ENCODE results near the gene ADRA2A. TPM values are rescaled to one million over a fixed set of nuclear protein-coding genes. Genes with fewer than 3 reads are reported as not detected.

ADRA2A gene
- total and polyA plus RNA-seq, 2 donors, result 0.09 to 0.80 TPM

- H3K27ac ChIP-seq (ENCODE audit: low read depth in 1 of 2, low read length in 1 of 2), result no peak overlapping the region
- peaks cover 3 to 9% of the 10 kb centered on the region in 2 donors for H3K4me1 ChIP-seq (ENCODE audit: control insufficient read depth in 2 of 2, insufficient read depth in 2 of 2, low read length in 2 of 2)
- 93% methylated on average over 2 of the region's 2 CpGs for WGBS
- peaks cover 3 to 4% of the 10 kb centered on the region in 2 donors for H3K9me3 ChIP-seq (ENCODE audit: control insufficient read depth in 2 of 2, insufficient read depth in 1 of 2, low read length in 1 of 2)
- DNase-seq (ENCODE audit: low read depth in 6 of 9, low spot score in 9 of 9), result no peak
- H3K36me3 ChIP-seq (ENCODE audit: control insufficient read depth in 2 of 2, insufficient read depth in 2 of 2, low read length in 1 of 2), result no peaks in the 10 kb centered on the region
- peaks cover 51 to 74% of the 10 kb centered on the region in 2 donors for H3K27me3 ChIP-seq (ENCODE audit: control insufficient read depth in 2 of 2, insufficient read depth in 1 of 2, low read length in 1 of 2)
- H3K4me3 ChIP-seq (ENCODE audit: low read length in 2 of 2), result no peak overlapping the region
Measured at GRCh38 chr10:111080224-111080623, 3.4 kb downstream of the ADRA2A start.

- no peak for DNase-seq (ENCODE audit: low read depth in 6 of 9, low spot score in 9 of 9)
- Histone ChIP-seq H3K27ac (ENCODE audit: low read depth in 1 of 2, low read length in 1 of 2) (no peak overlapping the region), H3K27me3 (ENCODE audit: control insufficient read depth in 2 of 2, insufficient read depth in 1 of 2, low read length in 1 of 2) (peaks cover 40 to 61% of the 10 kb centered on the region in 2 donors), H3K4me1 (ENCODE audit: control insufficient read depth in 2 of 2, insufficient read depth in 2 of 2, low read length in 2 of 2) (peaks cover 3% of the 10 kb centered on the region in 2 donors), H3K36me3 (ENCODE audit: control insufficient read depth in 2 of 2, insufficient read depth in 2 of 2, low read length in 1 of 2) (no peaks in the 10 kb centered on the region), H3K9me3 (ENCODE audit: control insufficient read depth in 2 of 2, insufficient read depth in 1 of 2, low read length in 1 of 2) (peaks cover 3 to 13% of the 10 kb centered on the region in 2 donors), H3K4me3 (ENCODE audit: low read length in 2 of 2) (no peak overlapping the region)
- 96% methylated on average over 6 of the region's 6 CpGs for WGBS
Measured at GRCh38 chr10:111081595-111081994, 4.8 kb downstream of the ADRA2A start.

GRCh38 chr10:111082102-111082975 is 5.5 kb downstream of the ADRA2A start:
- Histone ChIP-seq H3K36me3 (ENCODE audit: control insufficient read depth in 2 of 2, insufficient read depth in 2 of 2, low read length in 1 of 2) (no peaks in the 10 kb centered on the region), H3K27me3 (ENCODE audit: control insufficient read depth in 2 of 2, insufficient read depth in 1 of 2, low read length in 1 of 2) (peaks cover 32 to 53% of the 10 kb centered on the region in 2 donors), H3K9me3 (ENCODE audit: control insufficient read depth in 2 of 2, insufficient read depth in 1 of 2, low read length in 1 of 2) (peaks cover 3 to 13% of the 10 kb centered on the region in 2 donors), H3K4me1 (ENCODE audit: control insufficient read depth in 2 of 2, insufficient read depth in 2 of 2, low read length in 2 of 2) (no peaks in the 10 kb centered on the region), H3K27ac (ENCODE audit: low read depth in 1 of 2, low read length in 1 of 2) (no peak overlapping the region), H3K4me3 (ENCODE audit: low read length in 2 of 2) (no peak overlapping the region)
- 81% methylated on average over 12 of the region's 12 CpGs for WGBS
- no peak for DNase-seq (ENCODE audit: low read depth in 6 of 9, low spot score in 9 of 9)

DNA sequence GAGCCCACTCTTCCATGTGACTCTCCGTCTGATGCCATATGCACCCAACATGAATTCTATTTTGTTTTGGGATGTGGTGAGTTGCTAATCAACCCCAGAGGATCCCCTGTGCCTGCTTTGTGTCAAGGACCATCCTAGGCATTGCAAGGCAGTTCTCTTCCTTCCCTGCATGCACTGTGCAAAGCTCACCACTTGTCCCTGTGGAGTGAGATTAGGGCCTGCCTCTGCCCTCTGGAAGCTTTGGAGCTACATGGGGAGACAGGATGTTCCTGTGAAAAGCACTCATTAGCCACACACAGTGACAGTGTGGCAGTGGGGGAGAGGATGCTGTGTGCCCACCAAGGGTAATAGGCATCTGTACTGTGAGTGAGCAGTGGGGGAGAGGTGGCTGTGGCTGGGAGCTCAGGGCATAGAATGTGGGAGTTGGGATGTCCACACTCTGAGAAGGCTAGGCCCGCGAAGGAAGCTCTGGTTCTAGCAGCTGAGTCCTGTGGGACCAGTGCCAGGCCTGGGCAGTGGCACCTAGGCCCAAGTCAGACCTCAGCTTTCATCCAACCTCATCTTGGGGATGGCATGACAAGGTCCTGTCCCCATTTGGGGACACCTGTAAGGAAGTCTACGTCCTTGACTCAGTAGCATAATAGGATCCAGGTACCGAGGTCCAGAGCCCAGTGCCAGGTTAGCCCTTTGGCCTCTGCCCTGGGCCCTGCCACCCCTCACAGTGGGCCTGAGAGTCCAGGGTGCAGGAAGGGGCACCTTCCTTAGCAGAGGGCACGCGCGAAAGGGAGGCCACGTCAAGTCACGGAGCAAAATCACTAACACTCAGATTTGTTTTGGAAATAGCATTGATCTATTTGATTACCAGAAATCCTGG is 6.6 kb downstream of the ADRA2A start:
- no peak overlapping the region for H3K27ac ChIP-seq (ENCODE audit: low read depth in 1 of 2, low read length in 1 of 2)

GRCh38 chr10:111084366-111085255 is 7.8 kb downstream of the ADRA2A start:
- Histone ChIP-seq H3K27ac (ENCODE audit: low read depth in 1 of 2, low read length in 1 of 2) (no peak overlapping the region), H3K27me3 (ENCODE audit: control insufficient read depth in 2 of 2, insufficient read depth in 1 of 2, low read length in 1 of 2) (peaks cover 10 to 35% of the 10 kb centered on the region in 2 donors), H3K4me1 (ENCODE audit: control insufficient read depth in 2 of 2, insufficient read depth in 2 of 2, low read length in 2 of 2) (no peaks in the 10 kb centered on the region), H3K9me3 (ENCODE audit: control insufficient read depth in 2 of 2, insufficient read depth in 1 of 2, low read length in 1 of 2) (peaks cover 1 to 9% of the 10 kb centered on the region in 2 donors), H3K36me3 (ENCODE audit: control insufficient read depth in 2 of 2, insufficient read depth in 2 of 2, low read length in 1 of 2) (no peaks in the 10 kb centered on the region), H3K4me3 (ENCODE audit: low read length in 2 of 2) (no peak overlapping the region)
- 93% methylated on average over 14 of the region's 14 CpGs for WGBS
- no peak for DNase-seq (ENCODE audit: low read depth in 6 of 9, low spot score in 9 of 9)

More for the DNA sequence above, 6.6 kb downstream of the ADRA2A start:
- Histone ChIP-seq H3K36me3 (ENCODE audit: control insufficient read depth in 2 of 2, insufficient read depth in 2 of 2, low read length in 1 of 2) (no peaks in the 10 kb centered on the region), H3K27me3 (ENCODE audit: control insufficient read depth in 2 of 2, insufficient read depth in 1 of 2, low read length in 1 of 2) (peaks cover 21 to 42% of the 10 kb centered on the region in 2 donors), H3K9me3 (ENCODE audit: control insufficient read depth in 2 of 2, insufficient read depth in 1 of 2, low read length in 1 of 2) (peaks cover 3 to 9% of the 10 kb centered on the region in 2 donors), H3K4me3 (ENCODE audit: low read length in 2 of 2) (no peak overlapping the region), H3K4me1 (ENCODE audit: control insufficient read depth in 2 of 2, insufficient read depth in 2 of 2, low read length in 2 of 2) (no peaks in the 10 kb centered on the region)
- 98% methylated on average over 10 of the region's 10 CpGs for WGBS
- no peak for DNase-seq (ENCODE audit: low read depth in 6 of 9, low spot score in 9 of 9)

- Histone ChIP-seq H3K27ac (ENCODE audit: low read depth in 1 of 2, low read length in 1 of 2) (no peak overlapping the region), H3K27me3 (ENCODE audit: control insufficient read depth in 2 of 2, insufficient read depth in 1 of 2, low read length in 1 of 2) (peaks cover 2 to 28% of the 10 kb centered on the region in 2 donors), H3K9me3 (ENCODE audit: control insufficient read depth in 2 of 2, insufficient read depth in 1 of 2, low read length in 1 of 2) (peaks cover 1 to 9% of the 10 kb centered on the region in 2 donors), H3K36me3 (ENCODE audit: control insufficient read depth in 2 of 2, insufficient read depth in 2 of 2, low read length in 1 of 2) (no peaks in the 10 kb centered on the region), H3K4me1 (ENCODE audit: control insufficient read depth in 2 of 2, insufficient read depth in 2 of 2, low read length in 2 of 2) (no peaks in the 10 kb centered on the region), H3K4me3 (ENCODE audit: low read length in 2 of 2) (no peak overlapping the region)
- WGBS, result 90% methylated on average over 6 of the region's 6 CpGs
- no peak for DNase-seq (ENCODE audit: low read depth in 6 of 9, low spot score in 9 of 9)
Measured at GRCh38 chr10:111085690-111086353, 9.0 kb downstream of the ADRA2A start.

- no peak for DNase-seq (ENCODE audit: low read depth in 6 of 9, low spot score in 9 of 9)
- WGBS, result 62% methylated on average over 3 of the region's 3 CpGs
- no peak overlapping the region for H3K27ac ChIP-seq (ENCODE audit: low read depth in 1 of 2, low read length in 1 of 2)
Measured at GRCh38 chr10:111086574-111086973, 9.7 kb downstream of the ADRA2A start.

DNA sequence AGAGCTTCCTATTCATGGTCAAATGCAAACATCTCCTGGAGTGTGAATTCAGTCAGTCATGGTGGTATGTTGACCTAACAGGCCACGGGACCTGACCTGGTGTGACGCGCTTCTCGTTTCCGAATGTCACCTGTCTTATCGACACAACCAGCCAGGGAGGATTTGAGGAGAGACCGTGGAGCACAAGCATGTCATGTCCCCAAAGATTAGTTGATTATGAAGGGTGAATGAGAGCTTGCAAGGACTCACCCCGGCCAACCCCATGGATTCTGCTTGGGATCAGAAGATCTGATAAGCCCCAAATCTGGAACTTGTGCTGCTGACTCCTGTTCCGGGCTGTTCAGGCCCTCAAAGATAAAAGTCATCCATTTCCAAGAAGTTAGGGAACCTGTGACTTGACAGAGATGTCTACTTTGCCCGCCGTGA is 10.5 kb downstream of the ADRA2A start:
- Histone ChIP-seq H3K27ac (ENCODE audit: low read depth in 1 of 2, low read length in 1 of 2) (no peak overlapping the region), H3K9me3 (ENCODE audit: control insufficient read depth in 2 of 2, insufficient read depth in 1 of 2, low read length in 1 of 2) (peaks cover 1 to 9% of the 10 kb centered on the region in 2 donors), H3K36me3 (ENCODE audit: control insufficient read depth in 2 of 2, insufficient read depth in 2 of 2, low read length in 1 of 2) (no peaks in the 10 kb centered on the region), H3K4me3 (ENCODE audit: low read length in 2 of 2) (no peak overlapping the region), H3K4me1 (ENCODE audit: control insufficient read depth in 2 of 2, insufficient read depth in 2 of 2, low read length in 2 of 2) (no peaks in the 10 kb centered on the region), H3K27me3 (ENCODE audit: control insufficient read depth in 2 of 2, insufficient read depth in 1 of 2, low read length in 1 of 2) (peaks cover 0 to 15% of the 10 kb centered on the region in 2 donors)
- WGBS, result 92% methylated on average over 11 of the region's 11 CpGs
- DNase-seq (ENCODE audit: low read depth in 6 of 9, low spot score in 9 of 9), result no peak

More at GRCh38 chr10:111086574-111086973, 9.7 kb downstream of the ADRA2A start:
- H3K4me3 ChIP-seq (ENCODE audit: low read length in 2 of 2), result no peak overlapping the region
- peaks cover 1 to 9% of the 10 kb centered on the region in 2 donors for H3K9me3 ChIP-seq (ENCODE audit: control insufficient read depth in 2 of 2, insufficient read depth in 1 of 2, low read length in 1 of 2)
- peaks cover 0 to 23% of the 10 kb centered on the region in 2 donors for H3K27me3 ChIP-seq (ENCODE audit: control insufficient read depth in 2 of 2, insufficient read depth in 1 of 2, low read length in 1 of 2)
- no peaks in the 10 kb centered on the region for H3K4me1 ChIP-seq (ENCODE audit: control insufficient read depth in 2 of 2, insufficient read depth in 2 of 2, low read length in 2 of 2)
- H3K36me3 ChIP-seq (ENCODE audit: control insufficient read depth in 2 of 2, insufficient read depth in 2 of 2, low read length in 1 of 2), result no peaks in the 10 kb centered on the region
